ACC112 (cell line): ENCODE data around the gene MTCL3.

Experiments used
- H2AFZ ChIP-seq: fragments of 200-600 bp; sonication (generic); one replicate; pipeline ENCODE4 v1.6.0; 2017; ENCODE audit warnings: antibody characterized with exemption, low read length; ENCODE audit not compliant: unreplicated experiment
- H3K27ac ChIP-seq: fragments of 200-600 bp; sonication (generic); 2 replicates; pipeline ENCODE4 v1.5.1; 2014; ENCODE audit warnings: low read depth, mild to moderate bottlenecking, antibody characterized with exemption, low read length, moderate library complexity
- H3K27me3 ChIP-seq: fragments of 200-600 bp; sonication (generic); 2 replicates; pipeline ENCODE4 v1.6.1; 2014; ENCODE audit warnings: mild to moderate bottlenecking, antibody characterized with exemption, low read length, moderate library complexity, mixed read lengths; ENCODE audit not compliant: insufficient read depth
- H3K36me3 ChIP-seq: fragments of 200-600 bp; sonication (generic); 2 replicates; pipeline ENCODE4 v1.6.1; 2016; ENCODE audit warnings: mild to moderate bottlenecking, antibody characterized with exemption, low read length, moderate library complexity, mixed read lengths; ENCODE audit not compliant: insufficient read depth
- H3K4me1 ChIP-seq: fragments of 200-600 bp; sonication (generic); one replicate; pipeline ENCODE4 v1.6.1; 2016; ENCODE audit warnings: low read length, mixed read lengths; ENCODE audit not compliant: insufficient read depth, unreplicated experiment, control insufficient read depth
- H3K4me3 ChIP-seq: fragments of 200-600 bp; sonication (generic); 2 replicates; pipeline ENCODE4 v1.5.1; 2014; ENCODE audit warnings: mild to moderate bottlenecking, low read depth, low read length
- H3K79me2 ChIP-seq: fragments of 200-600 bp; sonication (generic); one replicate; pipeline ENCODE4 v1.6.0; 2016; ENCODE audit warnings: low read length; ENCODE audit not compliant: control insufficient read depth, unreplicated experiment, insufficient read depth

Gene MTCL3

GRCh38 chr6:127538750-127539264 lies 19.7 kb upstream of the MTCL3 start:
- Histone ChIP-seq H3K79me2 (no peaks in the 10 kb centered on the region), H3K4me1 (no peaks in the 10 kb centered on the region), H3K36me3 (no peaks in the 10 kb centered on the region), H2AFZ (no peak overlapping the region), H3K27ac (no peak overlapping the region), H3K4me3 (no peak overlapping the region), H3K27me3 (no peaks in the 10 kb centered on the region)

- Histone ChIP-seq H3K27me3 (no peaks in the 10 kb centered on the region), H3K27ac (no peak overlapping the region), H3K79me2 (no peaks in the 10 kb centered on the region), H2AFZ (no peak overlapping the region), H3K4me3 (no peak overlapping the region), H3K36me3 (no peaks in the 10 kb centered on the region), H3K4me1 (no peaks in the 10 kb centered on the region)
Observed at GRCh38 chr6:127533736-127534135, 14.6 kb upstream of the MTCL3 start.

GRCh38 chr6:127533011-127533410 lies 13.9 kb upstream of the MTCL3 start:
- H3K4me3 ChIP-seq, result no peak overlapping the region
- no peaks in the 10 kb centered on the region for H3K27me3 ChIP-seq
- no peaks in the 10 kb centered on the region for H3K79me2 ChIP-seq
- H3K36me3 ChIP-seq, result no peaks in the 10 kb centered on the region
- no peaks in the 10 kb centered on the region for H3K4me1 ChIP-seq
- H2AFZ ChIP-seq, result no peak overlapping the region
- no peak overlapping the region for H3K27ac ChIP-seq

- no peaks in the 10 kb centered on the region for H3K4me1 ChIP-seq
- H3K27me3 ChIP-seq, result peaks cover 63% of the 10 kb centered on the region
- H3K79me2 ChIP-seq, result no peaks in the 10 kb centered on the region
- no peak overlapping the region for H3K27ac ChIP-seq
- H2AFZ ChIP-seq, result no peak overlapping the region
- no peaks in the 10 kb centered on the region for H3K36me3 ChIP-seq
- H3K4me3 ChIP-seq, result no peak overlapping the region
Observed at GRCh38 chr6:127522714-127523113, 3.6 kb upstream of the MTCL3 start.

- Histone ChIP-seq H3K36me3 (no peaks in the 10 kb centered on the region), H3K4me1 (no peaks in the 10 kb centered on the region), H3K79me2 (no peaks in the 10 kb centered on the region), H3K4me3 (no peak overlapping the region), H3K27me3 (peaks cover 68% of the 10 kb centered on the region), H3K27ac (no peak overlapping the region), H2AFZ (no peak overlapping the region)
Observed at GRCh38 chr6:127520066-127520465, 931 bp upstream of the MTCL3 start.

GRCh38 chr6:127519469-127519785 lies 292 bp upstream of the MTCL3 start:
- Histone ChIP-seq H3K27me3 (peaks cover 68% of the 10 kb centered on the region), H3K27ac (no peak overlapping the region), H3K4me1 (no peaks in the 10 kb centered on the region), H3K36me3 (no peaks in the 10 kb centered on the region), H3K79me2 (no peaks in the 10 kb centered on the region), H2AFZ (no peak overlapping the region), H3K4me3 (peak overlapping the region; percentile 69)

GRCh38 chr6:127518191-127518709 lies 885 bp downstream of the MTCL3 start:
- Histone ChIP-seq H3K36me3 (no peaks in the 10 kb centered on the region), H3K27ac (no peak overlapping the region), H3K4me3 (peak overlapping the region; percentile 45), H3K79me2 (no peaks in the 10 kb centered on the region), H3K4me1 (no peaks in the 10 kb centered on the region), H3K27me3 (peaks cover 57% of the 10 kb centered on the region), H2AFZ (no peak overlapping the region)

GRCh38 chr6:127517693-127518092 lies 1.4 kb downstream of the MTCL3 start:
- H2AFZ ChIP-seq, result no peak overlapping the region
- H3K4me1 ChIP-seq, result no peaks in the 10 kb centered on the region
- no peak overlapping the region; the same call in 1 of the 2 replicates for H3K4me3 ChIP-seq
- H3K27ac ChIP-seq, result no peak overlapping the region
- no peaks in the 10 kb centered on the region for H3K79me2 ChIP-seq
- H3K36me3 ChIP-seq, result no peaks in the 10 kb centered on the region
- peaks cover 51% of the 10 kb centered on the region for H3K27me3 ChIP-seq

- H3K27me3 ChIP-seq, result peaks cover 42% of the 10 kb centered on the region
- peak overlapping the region; percentile 80 for H2AFZ ChIP-seq
- H3K4me1 ChIP-seq, result no peaks in the 10 kb centered on the region
- no peaks in the 10 kb centered on the region for H3K79me2 ChIP-seq
- no peaks in the 10 kb centered on the region for H3K36me3 ChIP-seq
- H3K27ac ChIP-seq, result no peak overlapping the region
- peak overlapping the region; percentile 81 for H3K4me3 ChIP-seq
Observed at GRCh38 chr6:127516662-127517273, 2.4 kb downstream of the MTCL3 start.

- Histone ChIP-seq H3K4me3 (peak overlapping the region; percentile 81), H3K4me1 (no peaks in the 10 kb centered on the region), H2AFZ (peak overlapping the region; percentile 80), H3K27me3 (peaks cover 35% of the 10 kb centered on the region), H3K79me2 (no peaks in the 10 kb centered on the region), H3K36me3 (no peaks in the 10 kb centered on the region), H3K27ac (no peak overlapping the region)
Observed at GRCh38 chr6:127515794-127516661, 3.1 kb downstream of the MTCL3 start.
